ENCODE data around the gene MMP25.

The MMP25 gene

DNA sequence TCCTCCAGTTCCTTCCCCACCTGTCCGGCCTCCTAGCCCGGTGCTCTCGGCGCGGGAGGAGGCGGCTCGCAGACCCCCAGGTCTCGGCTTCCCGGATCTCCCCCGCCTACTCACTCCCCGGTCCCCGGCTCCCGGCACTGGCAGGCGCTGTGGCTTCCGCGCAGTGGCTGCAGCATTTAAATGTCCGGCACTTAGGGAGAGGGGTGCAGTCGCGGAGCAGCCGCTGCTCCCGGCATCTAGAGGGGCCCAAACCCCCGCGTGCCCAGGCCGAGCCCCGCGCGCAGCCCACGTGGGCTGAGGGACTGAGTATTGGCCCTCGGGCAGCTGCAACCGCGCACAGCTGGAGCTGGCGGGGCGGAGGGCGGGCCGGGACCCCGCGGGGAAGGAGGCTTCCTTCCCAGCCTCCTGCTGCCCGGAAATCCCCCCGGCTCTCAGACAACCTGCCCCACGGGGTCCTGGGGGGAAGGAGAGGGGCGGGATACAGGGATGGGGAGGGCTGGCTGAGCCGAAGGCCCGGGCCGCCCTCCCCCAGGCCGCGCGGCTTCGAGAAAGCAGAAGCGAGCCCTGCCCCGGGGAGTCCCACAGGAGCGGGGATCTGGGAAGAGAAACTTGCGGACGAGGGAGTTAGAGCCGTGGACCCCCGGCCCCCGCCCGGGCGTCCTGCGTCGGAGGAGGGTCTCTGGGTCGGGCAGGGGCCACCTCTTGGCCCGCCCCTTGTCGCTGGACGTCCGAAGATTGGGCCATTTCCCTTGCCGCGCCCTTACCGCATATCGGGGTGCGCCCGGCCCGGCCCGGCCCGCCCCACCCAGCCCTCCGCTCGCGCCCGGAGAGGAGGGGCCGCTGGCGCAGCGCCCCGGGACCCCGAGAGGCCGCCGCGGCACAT lies at the start of gene MMP25:
TSS of gene MMP25 (plus strand) at position 804 of the 883 bp plus-strand sequence. CDS start 357 bp downstream, outside the sequence.
- DNase-seq (ENCODE audit: insufficient read length, low spot score), result peak; percentile 31
- no peak for FAIRE-seq

DNA sequence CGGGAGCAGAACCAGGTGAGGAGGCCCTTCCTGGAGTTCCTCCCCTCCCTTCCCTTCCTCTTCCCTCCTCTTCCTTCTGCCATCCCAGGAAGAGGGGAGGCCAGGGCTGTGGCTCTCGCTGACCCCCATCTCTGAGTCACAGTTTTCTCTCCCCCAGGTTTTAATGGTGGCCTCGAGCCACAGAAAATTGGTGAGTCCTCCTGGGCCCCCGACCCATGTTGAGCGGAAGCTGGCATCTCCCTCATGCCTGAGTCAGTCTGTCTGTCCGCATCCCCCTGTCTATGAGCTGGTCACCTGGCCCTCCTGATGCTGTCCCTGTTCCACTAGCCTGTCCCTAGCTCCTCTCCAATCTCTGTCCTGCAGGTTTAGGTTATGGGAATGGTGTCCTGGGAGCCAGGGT lies 46.4 kb upstream of the MMP25 start:
- FAIRE-seq (no peak), DNase-seq (ENCODE audit: insufficient read length, low spot score) (no peak)

DNA sequence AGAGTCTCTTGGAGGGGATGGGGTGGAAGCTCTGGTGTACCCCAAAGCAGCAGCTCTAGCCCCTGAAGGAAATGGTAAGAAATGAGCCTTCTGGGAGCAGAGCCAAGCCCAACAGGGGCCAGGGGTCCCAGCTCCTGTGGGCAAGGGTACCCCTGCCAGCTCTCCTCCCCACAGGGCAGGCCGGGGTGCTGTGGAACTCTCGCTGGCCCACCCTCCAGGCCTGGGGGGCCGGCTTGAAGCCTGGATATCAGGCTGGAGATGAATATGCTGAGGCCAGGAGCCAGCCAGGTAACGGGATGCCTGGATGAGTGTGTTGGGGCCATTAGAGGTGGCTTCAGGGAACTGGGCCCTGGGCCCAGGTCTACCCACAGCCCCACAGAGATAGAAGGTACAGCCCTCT lies 45.8 kb upstream of the MMP25 start:
- no peak for DNase-seq (ENCODE audit: insufficient read length, low spot score)
- FAIRE-seq, result no peak

- DNase-seq (ENCODE audit: insufficient read length, low spot score), result no peak
- no peak for FAIRE-seq
Measured at GRCh38 chr16:3001316-3001715, 45.0 kb upstream of the MMP25 start.

DNA sequence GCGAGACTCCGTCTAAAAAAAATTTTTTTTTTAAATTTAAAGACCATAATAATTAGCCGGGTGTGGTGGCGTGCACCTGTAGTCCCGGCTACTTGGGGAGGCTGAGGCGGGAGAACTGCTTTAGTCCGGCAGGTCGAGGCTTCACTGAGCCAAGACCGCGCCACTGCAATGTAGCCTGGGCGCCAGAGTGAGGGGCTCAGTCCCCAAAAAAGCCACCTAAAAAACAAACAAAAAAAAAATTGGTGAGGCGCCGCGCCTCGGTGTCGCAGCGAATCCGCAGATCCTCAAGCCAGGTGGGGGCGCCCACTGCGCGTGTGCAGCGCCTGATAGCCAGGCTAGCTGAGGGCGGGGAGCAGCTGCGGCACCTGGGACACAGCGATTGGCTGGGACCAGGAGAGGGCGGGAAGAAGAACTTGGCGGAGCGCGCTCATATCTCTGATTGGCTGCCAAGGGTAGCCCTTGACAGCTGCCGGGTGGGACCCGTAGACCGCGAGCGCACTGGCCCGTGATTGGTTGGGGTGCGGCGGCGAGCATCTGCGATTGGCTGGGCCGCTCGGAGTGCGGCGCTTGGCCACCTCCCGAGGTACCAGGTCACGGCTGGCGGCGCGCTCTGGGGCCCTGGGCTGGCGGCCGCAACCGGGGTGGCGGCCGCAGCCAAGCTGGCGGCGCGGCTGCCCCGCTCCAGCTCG lies 42.6 kb upstream of the MMP25 start:
- FAIRE-seq (peak; percentile 98), DNase-seq (ENCODE audit: insufficient read length, low spot score) (peak; percentile 99)

DNA sequence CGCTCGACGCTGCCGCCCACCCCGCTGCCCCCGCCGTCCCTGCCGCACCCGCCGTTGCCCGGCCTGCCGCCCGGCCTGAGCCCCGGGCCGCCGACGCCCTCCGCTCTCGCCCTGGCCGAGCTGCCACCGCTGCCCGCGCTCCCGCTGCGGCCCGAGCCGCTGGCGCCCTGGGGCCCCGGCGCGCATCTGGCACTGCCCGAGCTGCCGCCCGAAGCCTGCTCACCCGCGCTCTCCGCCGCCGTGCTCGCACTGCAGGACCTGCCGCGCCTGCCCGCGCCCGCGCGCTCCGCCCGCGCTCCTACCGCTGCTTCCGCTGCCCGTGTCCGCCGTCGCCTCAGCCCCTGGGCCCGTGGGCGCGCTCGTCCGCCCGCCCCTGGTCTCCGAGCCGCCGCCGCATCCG lies 42.0 kb upstream of the MMP25 start:
- FAIRE-seq (no peak), DNase-seq (ENCODE audit: insufficient read length, low spot score) (no peak)

DNA sequence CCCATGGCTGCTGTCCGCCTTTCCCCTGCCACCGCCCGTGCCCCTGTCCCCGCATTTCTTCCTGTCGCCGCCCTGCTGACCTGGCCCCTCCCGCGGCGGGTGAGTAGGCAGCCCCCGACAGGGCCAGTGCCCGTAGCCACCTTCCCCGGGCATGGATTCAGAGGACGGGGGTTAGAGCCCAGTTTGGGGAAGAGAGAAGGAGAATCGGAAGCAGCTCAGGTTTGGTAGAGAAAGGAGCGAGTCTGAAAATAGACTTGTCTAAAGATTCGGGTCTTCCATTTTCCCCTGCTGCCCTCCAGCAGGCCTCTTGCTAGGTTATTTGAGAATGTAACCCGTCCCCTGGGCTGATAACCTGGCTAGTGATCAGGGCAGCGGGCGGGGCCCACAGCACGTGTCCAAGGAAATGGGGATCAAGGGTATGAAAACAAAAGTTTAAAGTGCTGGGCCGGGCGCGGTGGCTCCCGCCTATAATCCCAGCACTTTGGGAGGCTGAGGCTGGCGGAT lies 41.5 kb upstream of the MMP25 start:
- peak; percentile 28 for DNase-seq (ENCODE audit: insufficient read length, low spot score)
- no peak for FAIRE-seq

- DNase-seq (ENCODE audit: insufficient read length, low spot score), result no peak
- FAIRE-seq, result no peak
Measured at GRCh38 chr16:3007059-3007956, 39.1 kb upstream of the MMP25 start.

DNA sequence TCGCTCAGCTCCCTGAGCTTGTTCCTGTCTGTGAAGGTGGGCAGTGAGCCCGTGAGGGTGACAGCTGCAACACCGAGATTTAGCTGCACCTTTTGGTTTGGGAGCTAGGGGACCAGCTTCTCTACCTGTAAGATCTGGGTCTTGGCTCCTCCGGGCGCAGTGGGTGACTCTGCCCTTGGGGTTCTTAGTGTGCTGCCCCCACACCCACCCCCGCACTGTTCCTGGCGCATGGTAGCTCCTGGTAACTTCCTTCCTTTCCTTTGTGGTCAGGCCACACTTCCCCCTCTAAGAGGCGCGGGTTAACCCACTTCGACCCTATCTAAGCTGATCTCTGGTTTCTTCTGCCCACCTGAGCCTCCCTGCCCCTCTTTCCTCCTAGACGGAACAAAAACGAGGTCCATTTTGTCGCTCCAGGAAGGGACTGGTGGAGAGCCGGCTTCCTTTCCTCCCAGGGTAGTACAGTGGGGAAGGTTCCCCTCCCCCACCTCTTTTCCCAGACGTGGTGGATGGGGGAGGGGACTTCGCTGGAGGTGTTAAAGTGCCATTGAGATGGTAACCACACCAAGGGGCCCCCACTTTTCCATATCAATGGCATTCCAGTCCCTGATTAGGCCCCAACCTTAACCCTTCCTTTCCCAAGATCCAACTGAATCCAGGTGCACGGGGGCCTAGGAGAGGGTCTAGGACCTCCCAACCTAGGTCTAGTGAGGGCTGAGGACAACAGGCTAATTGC lies 38.2 kb upstream of the MMP25 start:
- no peak for FAIRE-seq

GRCh38 chr16:3008690-3009037 lies 37.7 kb upstream of the MMP25 start:
- DNase-seq (ENCODE audit: insufficient read length, low spot score) (no peak), FAIRE-seq (no peak)

More for the DNA sequence above, 38.2 kb upstream of the MMP25 start:
- no peak for DNase-seq (ENCODE audit: insufficient read length, low spot score)

DNA sequence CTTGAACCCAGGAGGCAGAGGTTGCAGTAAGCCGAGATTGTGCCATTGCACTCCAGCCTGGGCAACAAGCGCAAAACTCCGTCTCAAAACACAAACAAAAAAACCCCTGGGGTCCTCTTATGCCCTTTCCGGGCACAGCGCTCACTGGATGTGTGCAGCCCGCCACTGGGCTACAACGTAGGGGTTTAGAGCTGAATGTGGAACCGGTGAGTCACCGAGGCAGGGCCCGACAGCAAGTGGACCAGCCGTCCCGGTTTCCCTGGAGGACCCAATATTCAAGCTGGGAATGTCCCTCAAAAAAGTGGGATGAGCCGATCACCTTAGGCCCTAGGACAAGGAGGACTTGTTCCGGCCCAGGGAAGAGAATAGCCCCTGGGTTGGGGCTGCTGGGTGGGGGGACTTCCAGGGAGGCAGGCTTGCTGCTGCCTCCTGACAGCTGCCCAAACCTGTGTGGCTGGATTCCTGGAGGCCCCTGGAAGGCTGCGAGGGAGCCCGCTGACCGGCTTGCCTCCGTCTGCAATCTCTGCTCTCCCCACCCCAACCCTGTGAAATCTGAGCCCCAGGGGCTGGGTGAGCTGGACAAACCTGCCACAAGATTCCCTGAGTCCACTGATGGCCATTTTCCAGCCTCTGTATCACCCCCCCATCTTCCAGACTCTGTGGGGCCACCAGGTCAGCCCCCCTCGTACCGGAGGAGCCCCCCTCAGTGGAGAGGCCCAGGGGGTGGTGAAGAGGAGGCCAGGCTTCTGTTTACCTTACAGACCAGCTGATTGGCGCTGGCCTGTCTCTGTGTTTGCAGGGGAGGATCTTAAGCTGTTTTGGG lies 36.6 kb upstream of the MMP25 start:
- peak; percentile 43 for DNase-seq (ENCODE audit: insufficient read length, low spot score)
- FAIRE-seq, result peak; percentile 23

GRCh38 chr16:3010510-3010909 lies 35.9 kb upstream of the MMP25 start:
- DNase-seq (ENCODE audit: insufficient read length, low spot score) (no peak), FAIRE-seq (no peak)

DNA sequence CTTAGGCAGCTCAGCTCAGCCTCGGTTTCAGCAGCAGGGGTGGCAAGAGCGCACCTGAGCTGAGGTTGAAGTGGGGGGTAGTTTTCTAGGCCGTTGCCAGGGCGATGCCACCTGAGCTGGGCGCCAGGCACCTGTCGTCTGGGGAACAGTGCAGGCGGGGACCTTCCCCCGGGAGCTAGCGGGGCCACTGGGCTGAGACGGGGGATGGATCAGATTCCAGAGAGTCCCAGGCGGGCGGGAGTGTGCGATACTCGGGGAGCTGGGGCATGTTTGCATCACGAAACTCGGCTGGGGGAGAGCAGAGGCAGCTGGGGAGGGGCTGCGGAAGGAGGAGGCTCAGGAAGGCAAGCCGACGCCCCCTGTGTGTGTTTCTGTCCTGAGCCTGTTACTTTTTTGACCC lies 34.1 kb upstream of the MMP25 start:
- DNase-seq (ENCODE audit: insufficient read length, low spot score) (no peak), FAIRE-seq (no peak)

GRCh38 chr16:3012828-3013420 lies 33.4 kb upstream of the MMP25 start, which contains the start of gene CLDN9:
CLDN9 (plus strand) TSS chr16:3012923; CDS start chr16:3013363, 440 bp downstream.
- DNase-seq (ENCODE audit: insufficient read length, low spot score) (no peak), FAIRE-seq (peak; percentile 91)

GRCh38 chr16:3013491-3013951 lies 32.8 kb upstream of the MMP25 start:
- DNase-seq (ENCODE audit: insufficient read length, low spot score) (no peak), FAIRE-seq (no peak)

DNA sequence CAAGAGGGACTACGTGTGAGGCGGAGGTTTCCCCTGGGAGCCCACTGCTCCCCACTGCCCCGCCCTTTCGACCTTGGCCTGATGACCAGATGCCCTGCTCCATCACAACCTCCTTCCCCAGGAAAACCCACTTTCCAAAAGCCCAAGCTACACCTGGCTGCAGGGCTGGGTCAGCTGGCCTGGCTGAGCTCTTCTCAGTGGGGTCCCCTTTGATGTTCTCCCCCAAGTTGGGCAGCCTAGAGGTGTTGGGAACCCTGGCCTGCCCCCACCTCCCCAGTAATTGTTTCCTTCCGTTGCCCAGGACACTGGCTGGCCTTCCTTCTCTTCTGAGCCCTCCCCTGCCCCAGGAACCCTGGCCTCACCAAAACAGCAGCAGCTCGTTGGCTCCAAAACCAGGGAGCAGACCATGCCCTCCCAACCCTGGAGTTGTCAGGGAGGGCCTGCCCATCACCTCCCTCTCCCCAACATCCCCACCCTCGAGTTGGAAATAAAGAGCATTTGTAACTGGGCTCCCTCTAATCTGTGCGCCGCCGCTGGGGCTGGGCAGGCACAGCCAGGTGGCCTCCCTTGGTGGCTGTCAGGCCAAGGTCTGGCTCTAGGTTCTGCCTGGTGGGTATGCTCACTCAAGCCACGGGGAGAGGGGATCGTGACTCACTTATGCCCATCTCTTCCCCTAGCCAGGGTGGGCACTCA lies 32.2 kb upstream of the MMP25 start:
- no peak for FAIRE-seq
- no peak for DNase-seq (ENCODE audit: insufficient read length, low spot score)

- FAIRE-seq (no peak), DNase-seq (ENCODE audit: insufficient read length, low spot score) (no peak)
Measured at GRCh38 chr16:3014971-3015370, 31.4 kb upstream of the MMP25 start.

DNA sequence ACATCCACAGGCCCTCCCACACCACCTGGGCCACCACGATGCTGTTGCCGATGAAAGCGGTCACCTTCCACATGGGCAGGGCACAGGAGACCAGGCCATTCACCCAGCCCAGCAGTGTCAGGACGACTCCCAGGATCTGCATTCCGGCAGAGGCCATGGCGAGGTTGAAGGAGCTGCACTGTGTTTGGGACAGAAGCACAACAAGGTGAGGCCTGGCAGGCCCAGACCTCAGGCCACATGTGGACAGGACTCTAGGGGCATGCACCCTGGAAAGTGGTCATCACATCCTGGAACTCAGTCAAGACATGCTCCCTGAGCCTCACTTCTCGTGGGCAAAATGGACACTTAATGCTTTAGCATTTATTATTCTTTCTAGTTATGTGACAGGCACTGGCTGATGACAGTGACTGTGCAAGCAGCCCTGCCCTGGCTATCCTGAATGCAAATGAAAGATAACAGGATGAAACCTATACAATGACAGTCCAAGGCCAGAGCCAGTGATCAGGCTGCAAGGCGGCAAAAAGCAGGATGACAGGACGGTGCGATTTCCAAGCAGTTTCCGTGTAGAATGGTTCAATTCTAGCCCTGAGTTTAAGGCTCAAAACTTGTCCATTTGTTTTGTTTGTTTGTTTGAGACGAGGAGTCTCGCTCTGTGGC lies 30.4 kb upstream of the MMP25 start:
- FAIRE-seq, result no peak
- no peak for DNase-seq (ENCODE audit: insufficient read length, low spot score)
